Measurements from ENCODE around the gene PTOV1. TPM values are rescaled to one million over a fixed set of nuclear protein-coding genes. Genes with fewer than 3 reads are reported as not detected.

The PTOV1 gene
- polyA plus RNA-seq, 1 experiment, result 37.6 TPM

GRCh38 chr19:49830766-49831165 lies 20.2 kb upstream of the PTOV1 start:
- DNase-seq (ENCODE audit: low read depth, low spot score), result no peak
- H3K27ac ChIP-seq (ENCODE audit: low read depth, low read length), result no peak overlapping the region
- H3K4me3 ChIP-seq (ENCODE audit: low read depth, low read length), result no peak overlapping the region
- TF ChIP-seq CTCF (IDR thresholded peaks at IDR 0.05; ENCODE audit: low read depth, low read length), result no peak
- no peaks in the 10 kb centered on the region; the same call in 1 of the 2 replicates for H3K9me3 ChIP-seq (ENCODE audit: control insufficient read depth, insufficient read depth, low read length)
- no peaks in the 10 kb centered on the region for H3K27me3 ChIP-seq (ENCODE audit: control insufficient read depth, insufficient read depth, low read length)
- ChIA-PET CTCF (no interaction called here), POLR2A (no interaction called here)

- CTCF ChIA-PET, result no interaction called here
- Histone ChIP-seq H3K9me3 (ENCODE audit: control insufficient read depth, insufficient read depth, low read length) (no peaks in the 10 kb centered on the region; the same call in 1 of the 2 replicates), H3K27ac (ENCODE audit: low read depth, low read length) (no peak overlapping the region), H3K4me3 (ENCODE audit: low read depth, low read length) (no peak overlapping the region), H3K27me3 (ENCODE audit: control insufficient read depth, insufficient read depth, low read length) (no peaks in the 10 kb centered on the region)
- no peak for TF ChIP-seq CTCF (IDR thresholded peaks at IDR 0.05; ENCODE audit: low read depth, low read length)
- POLR2A ChIA-PET, result no interaction called here
- DNase-seq (ENCODE audit: low read depth, low spot score), result no peak
Measured at GRCh38 chr19:49831592-49831991, 19.4 kb upstream of the PTOV1 start.

GRCh38 chr19:49832556-49832955 lies 18.4 kb upstream of the PTOV1 start:
- H3K27ac ChIP-seq (ENCODE audit: low read depth, low read length), result no peak overlapping the region
- H3K4me3 ChIP-seq (ENCODE audit: low read depth, low read length), result no peak overlapping the region
- no peaks in the 10 kb centered on the region for H3K27me3 ChIP-seq (ENCODE audit: control insufficient read depth, insufficient read depth, low read length)
- no peak for TF ChIP-seq CTCF (IDR thresholded peaks at IDR 0.05; ENCODE audit: low read depth, low read length)
- no peak for DNase-seq (ENCODE audit: low read depth, low spot score)
- no peaks in the 10 kb centered on the region; the same call in 1 of the 2 replicates for H3K9me3 ChIP-seq (ENCODE audit: control insufficient read depth, insufficient read depth, low read length)
- POLR2A ChIA-PET, result no interaction called here
- CTCF ChIA-PET, result no interaction called here

- Histone ChIP-seq H3K9me3 (ENCODE audit: control insufficient read depth, insufficient read depth, low read length) (no peaks in the 10 kb centered on the region; the same call in 1 of the 2 replicates), H3K27me3 (ENCODE audit: control insufficient read depth, insufficient read depth, low read length) (no peaks in the 10 kb centered on the region), H3K27ac (ENCODE audit: low read depth, low read length) (no peak overlapping the region), H3K4me3 (ENCODE audit: low read depth, low read length) (no peak overlapping the region)
- CTCF ChIA-PET, result no interaction called here
- POLR2A ChIA-PET, result no interaction called here
- TF ChIP-seq CTCF (IDR thresholded peaks at IDR 0.05; ENCODE audit: low read depth, low read length), result no peak
- DNase-seq (ENCODE audit: low read depth, low spot score), result no peak
Measured at GRCh38 chr19:49833599-49833998, 17.4 kb upstream of the PTOV1 start.

GRCh38 chr19:49835562-49835961 lies 15.4 kb upstream of the PTOV1 start:
- TF ChIP-seq CTCF (IDR thresholded peaks at IDR 0.05; ENCODE audit: low read depth, low read length), result no peak
- no peaks in the 10 kb centered on the region for H3K27me3 ChIP-seq (ENCODE audit: control insufficient read depth, insufficient read depth, low read length)
- H3K27ac ChIP-seq (ENCODE audit: low read depth, low read length), result no peak overlapping the region
- no peak for DNase-seq (ENCODE audit: low read depth, low spot score)
- H3K4me3 ChIP-seq (ENCODE audit: low read depth, low read length), result no peak overlapping the region
- CTCF ChIA-PET, result no interaction called here
- POLR2A ChIA-PET, result interaction anchor here (0.6 kb wide), 1 partner anchor 175 kb away, joined by 4 read pairs; no protein-coding TSS in a partner anchor
- H3K9me3 ChIP-seq (ENCODE audit: control insufficient read depth, insufficient read depth, low read length), result no peaks in the 10 kb centered on the region; the same call in 1 of the 2 replicates

Data from AG04450 (cell line).